ENCODE data around the gene SMAD1.
"Not testable (repeated sequence)": the region's sequence is repeated elsewhere in the genome, so short reads cannot be mapped to it uniquely, and the experiment has no call there.

SMAD1 gene

GRCh38 chr4:145530662-145531061 is 49.0 kb downstream of the SMAD1 start:
- no peak for DNase-seq

GRCh38 chr4:145531223-145531622 is 49.6 kb downstream of the SMAD1 start:
- DNase-seq, result no peak

GRCh38 chr4:145531859-145532258 is 50.2 kb downstream of the SMAD1 start:
- no peak for DNase-seq

GRCh38 chr4:145533001-145533400 is 51.3 kb downstream of the SMAD1 start:
- DNase-seq, result no peak

GRCh38 chr4:145533415-145533814 is 51.8 kb downstream of the SMAD1 start:
- DNase-seq, result not testable (repeated sequence)

- DNase-seq, result no peak
These were observed 52.3 kb downstream of the SMAD1 start for GRCh38 chr4:145533961-145534360.

GRCh38 chr4:145535202-145535601 is 53.5 kb downstream of the SMAD1 start:
- no peak for DNase-seq

- no peak for DNase-seq
These were observed 54.4 kb downstream of the SMAD1 start for GRCh38 chr4:145536044-145536443.

- peak; percentile 35 for DNase-seq
These were observed 56.9 kb downstream of the SMAD1 start for GRCh38 chr4:145538596-145538995.

- DNase-seq, result no peak
These were observed 58.0 kb downstream of the SMAD1 start for GRCh38 chr4:145539671-145540070.

- DNase-seq, result no peak
These were observed 58.6 kb downstream of the SMAD1 start for GRCh38 chr4:145540235-145540634.

GRCh38 chr4:145541346-145541745 is 59.7 kb downstream of the SMAD1 start:
- DNase-seq, result no peak

- no peak for DNase-seq
These were observed 63.4 kb downstream of the SMAD1 start for GRCh38 chr4:145545031-145545430.

- DNase-seq, result no peak
These were observed 64.0 kb downstream of the SMAD1 start for GRCh38 chr4:145545538-145546174.

GRCh38 chr4:145546175-145546915 is 64.7 kb downstream of the SMAD1 start:
- no peak for DNase-seq

GRCh38 chr4:145551660-145552059 is 70.0 kb downstream of the SMAD1 start:
- DNase-seq, result no peak

- no peak for DNase-seq
These were observed 70.6 kb downstream of the SMAD1 start for GRCh38 chr4:145552181-145552822.

GRCh38 chr4:145553375-145553774 is 71.7 kb downstream of the SMAD1 start:
- no peak for DNase-seq

GRCh38 chr4:145554691-145555090 is 73.0 kb downstream of the SMAD1 start:
- DNase-seq, result peak; percentile 75

- no peak for DNase-seq
These were observed 76.1 kb downstream of the SMAD1 start for GRCh38 chr4:145557720-145558119.

GRCh38 chr4:145563293-145563985 is 81.8 kb downstream of the SMAD1 start:
- no peak for DNase-seq

GRCh38 chr4:145564540-145564939 is 82.9 kb downstream of the SMAD1 start:
- no peak for DNase-seq

GRCh38 chr4:145565328-145565727 is 83.7 kb downstream of the SMAD1 start:
- DNase-seq, result no peak
